Limb (tissue), 2 donors: Measurements from ENCODE around the gene KCNK3.

Experiments
- DNase-seq, 2 donors: peaks; one replicate each; pipeline ENCODE4 v3.0.0-alpha.2; 2016; ENCODE audit errors: extremely low spot score in 2 of 2

KCNK3 gene

GRCh38 chr2:26778507-26778906 lies 86.0 kb downstream of the KCNK3 start:
- DNase-seq, result no peak

DNA sequence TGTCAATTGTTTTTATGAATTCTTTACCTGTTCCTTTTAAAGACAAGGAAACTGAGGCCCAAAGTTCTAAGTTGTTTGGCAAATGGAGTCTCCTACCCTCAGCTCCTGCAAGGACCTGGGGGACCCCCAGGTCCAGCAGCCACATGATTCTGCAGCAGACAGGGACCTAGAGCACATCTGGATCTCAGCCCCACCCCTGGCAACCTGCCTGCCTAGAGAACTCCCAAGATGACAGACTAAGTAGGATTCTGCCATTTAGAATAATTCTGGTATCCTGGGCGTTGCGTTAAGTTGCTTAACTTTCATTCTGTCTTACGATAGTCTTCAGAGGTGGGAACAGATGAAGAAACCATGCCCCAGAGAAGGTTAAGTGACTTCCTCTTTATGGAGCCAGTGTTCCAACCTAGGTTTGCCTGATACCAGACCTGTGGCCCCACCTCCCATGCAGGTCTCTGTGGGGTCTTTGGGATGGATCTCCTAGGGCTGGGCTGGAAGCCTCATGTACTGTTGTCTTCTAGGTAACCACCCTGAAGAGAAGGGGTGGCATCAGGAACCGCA lies 87.8 kb downstream of the KCNK3 start:
- no peak for DNase-seq
